ENCODE data around the gene TOGARAM2. TPM values are rescaled to one million over a fixed set of nuclear protein-coding genes. Genes with fewer than 3 reads are reported as not detected.

TOGARAM2 gene
- total RNA-seq, 1 experiment from 2014 or later: 0.76 TPM

GRCh38 chr2:29006980-29007301 lies 25.8 kb downstream of the TOGARAM2 start:
- TF ChIP-seq CEBPB (IDR thresholded peaks at IDR 0.05; ENCODE audit: low read depth) (no peak), FOSL1 (IDR thresholded peaks at IDR 0.05; ENCODE audit: low read depth) (no peak), EZH2phosphoT487 (IDR thresholded peaks at IDR 0.05; ENCODE audit: borderline replicate concordance) (no peak), JUND (IDR thresholded peaks at IDR 0.05) (no peak), ZBTB33 (IDR thresholded peaks at IDR 0.05; ENCODE audit: extremely low read depth, insufficient replicate concordance, low read length) (no peak)
- POLR2A ChIA-PET: no interaction called here

GRCh38 chr2:29009270-29009669 lies 28.2 kb downstream of the TOGARAM2 start:
- peaks cover 0 to 9% of the 10 kb centered on the region in 2 experiments; a peak in 1 of 4 replicates for H3K9me3 ChIP-seq (ENCODE audit: control insufficient read depth in 1 of 2, insufficient read depth in 1 of 2, low read depth in 1 of 2, low read length in 2 of 2)
- no peak overlapping the region for H2AFZ ChIP-seq (ENCODE audit: low read depth, low read length, poor library complexity, severe bottlenecking)
- CTCF ChIA-PET: no interaction called here
- no peak for ATAC-seq
- intact Hi-C loops (cut with micrococcal nuclease): no loop called here
- H3K4me2 ChIP-seq (ENCODE audit: low read length): no peak overlapping the region
- H3K36me3 ChIP-seq (ENCODE audit: control insufficient read depth in 1 of 2, insufficient read depth in 2 of 2, low read length in 2 of 2): no peaks in the 10 kb centered on the region
- no peak overlapping the region for H3K27ac ChIP-seq (ENCODE audit: low read depth, low read length)
- H3K79me2 ChIP-seq (ENCODE audit: insufficient read depth, low read length): no peaks in the 10 kb centered on the region
- POLR2A ChIA-PET: no interaction called here
- H3K27me3 ChIP-seq (ENCODE audit: insufficient read depth, low read length): no peaks in the 10 kb centered on the region
- H3K9ac ChIP-seq (ENCODE audit: low read length): no peak overlapping the region
- no peak for DNase-seq (ENCODE audit: low read depth, low spot score)
- no peaks in the 10 kb centered on the region for H3K4me1 ChIP-seq (ENCODE audit: control insufficient read depth in 1 of 2, insufficient read depth in 2 of 2, low read length in 2 of 2)
- TF ChIP-seq ZFX (IDR thresholded peaks at IDR 0.05) (no peak), POLR2A (IDR thresholded peaks at IDR 0.05; ENCODE audit: borderline replicate concordance, extremely low read depth, insufficient read depth, insufficient read length) (no peak), EZH2 (IDR thresholded peaks at IDR 0.05) (no peak), FOSL1 (IDR thresholded peaks at IDR 0.05; ENCODE audit: low read depth) (no peak)
- H3K4me3 ChIP-seq (replicated peaks in 1 of 2; ENCODE audit: low read depth in 1 of 2, low read length in 2 of 2): no peak overlapping the region
- RAD21 ChIA-PET (ENCODE audit: low non-redundant PET in 1 of 2, low total read pairs in 2 of 2, uncharacterized antibody in 2 of 2, unreplicated experiment in 2 of 2): no interaction called here
- no peaks in the 10 kb centered on the region for H4K20me1 ChIP-seq (ENCODE audit: insufficient read depth)
- H3K9me2 ChIP-seq (ENCODE audit: insufficient read depth): no peaks in the 10 kb centered on the region
- no TSS peak for BruUV-seq (replicated peaks)

More at GRCh38 chr2:29006980-29007301, 25.8 kb downstream of the TOGARAM2 start:
- no peaks in the 10 kb centered on the region for H3K27me3 ChIP-seq (ENCODE audit: insufficient read depth, low read length)
- ChIA-PET CTCF (no interaction called here), RAD21 (ENCODE audit: low non-redundant PET in 1 of 2, low total read pairs in 2 of 2, uncharacterized antibody in 2 of 2, unreplicated experiment in 2 of 2) (no interaction called here)
- DNase-seq (ENCODE audit: low read depth, low spot score) (no peak), ATAC-seq (no peak)
- no TSS peak for BruUV-seq (replicated peaks)
- no peak overlapping the region for H3K9ac ChIP-seq (ENCODE audit: low read length)
- no peak overlapping the region for H2AFZ ChIP-seq (ENCODE audit: low read depth, low read length, poor library complexity, severe bottlenecking)
- H4K20me1 ChIP-seq (ENCODE audit: insufficient read depth): no peaks in the 10 kb centered on the region
- peaks cover 0 to 9% of the 10 kb centered on the region in 2 experiments; a peak in 1 of 4 replicates for H3K9me3 ChIP-seq (ENCODE audit: control insufficient read depth in 1 of 2, insufficient read depth in 1 of 2, low read depth in 1 of 2, low read length in 2 of 2)
- H3K4me3 ChIP-seq (replicated peaks in 1 of 2; ENCODE audit: low read depth in 1 of 2, low read length in 2 of 2): no peak overlapping the region
- no peaks in the 10 kb centered on the region for H3K36me3 ChIP-seq (ENCODE audit: control insufficient read depth in 1 of 2, insufficient read depth in 2 of 2, low read length in 2 of 2)
- no peaks in the 10 kb centered on the region for H3K4me1 ChIP-seq (ENCODE audit: control insufficient read depth in 1 of 2, insufficient read depth in 2 of 2, low read length in 2 of 2)
- intact Hi-C loops (cut with micrococcal nuclease): no loop called here
- no peak overlapping the region for H3K4me2 ChIP-seq (ENCODE audit: low read length)
- H3K79me2 ChIP-seq (ENCODE audit: insufficient read depth, low read length): no peaks in the 10 kb centered on the region
- H3K27ac ChIP-seq (ENCODE audit: low read depth, low read length): no peak overlapping the region
- H3K9me2 ChIP-seq (ENCODE audit: insufficient read depth): no peaks in the 10 kb centered on the region
